GM23338 (cell line): ENCODE results near the gene SLC25A4. TPM values are rescaled to one million over a fixed set of nuclear protein-coding genes. Genes with fewer than 3 reads are reported as not detected.

Experiments used
- ATAC-seq: fragments of 200-7000 bp; cut with Tn5 transposase; 3 replicates; pipeline ENCODE4 v1.9.1; 2020
- DNase-seq: peaks from one replicate; pipeline ENCODE4 v3.0.0-alpha.2; 2015; ENCODE audit warnings: low spot score
- H2AFZ ChIP-seq: fragments of 200-600 bp; sonication (generic); 2 replicates; pipeline ENCODE4 v1.8.0; 2016; ENCODE audit warnings: antibody characterized with exemption, mild to moderate bottlenecking, moderate library complexity
- H3F3A ChIP-seq: fragments of 200-600 bp; sonication (generic); replicated peaks from 2 replicates; pipeline ENCODE4 v1.8.0; 2017; ENCODE audit warnings: antibody characterized with exemption, mixed run types, low read depth
- H3K27ac ChIP-seq: fragments of 200-600 bp; sonication (generic); 2 replicates; pipeline ENCODE4 v1.6.1; 2016; ENCODE audit warnings: low read depth
- H3K27me3 ChIP-seq: fragments of 200-600 bp; sonication (generic); 2 replicates; pipeline ENCODE4 v1.8.0; 2016; ENCODE audit warnings: mild to moderate bottlenecking, mixed run types, moderate library complexity; ENCODE audit not compliant: insufficient read depth
- H3K36me3 ChIP-seq: fragments of 200-600 bp; sonication (generic); 2 replicates; pipeline ENCODE4 v1.8.0; 2016; ENCODE audit warnings: mild to moderate bottlenecking; ENCODE audit not compliant: insufficient read depth
- H3K4me1 ChIP-seq: fragments of 200-600 bp; sonication (generic); 2 replicates; pipeline ENCODE4 v1.8.0; 2016; ENCODE audit warnings: mild to moderate bottlenecking, moderate library complexity; ENCODE audit not compliant: insufficient read depth
- H3K4me2 ChIP-seq: fragments of 200-600 bp; sonication (generic); 2 replicates; pipeline ENCODE4 v1.7.1; 2017; ENCODE audit warnings: mixed run types
- H3K4me3 ChIP-seq: fragments of 200-600 bp; sonication (generic); 2 replicates; pipeline ENCODE4 v1.6.1; 2016; ENCODE audit warnings: mixed run types
- H3K79me2 ChIP-seq: fragments of 200-600 bp; sonication (generic); replicated peaks from 2 replicates; pipeline ENCODE4 v1.8.0; 2017; ENCODE audit warnings: mild to moderate bottlenecking; ENCODE audit not compliant: insufficient read depth
- H3K9me2 ChIP-seq: fragments of 200-600 bp; sonication (generic); 2 replicates; pipeline ENCODE4 v1.8.0; 2017; ENCODE audit not compliant: insufficient read depth
- H4K20me1 ChIP-seq: fragments of 200-600 bp; sonication (generic); replicated peaks from 2 replicates; pipeline ENCODE4 v1.8.0; 2017; ENCODE audit warnings: mild to moderate bottlenecking; ENCODE audit not compliant: insufficient read depth
- H3K27ac Mint-ChIP-seq: 2 replicates; pipeline ENCODE4 v1.8.0; 2020; ENCODE audit warnings: inconsistent platforms, mild to moderate bottlenecking, moderate library complexity, mixed read lengths
- H3K27me3 Mint-ChIP-seq: 3 replicates; pipeline ENCODE4 v1.8.0; 2022; ENCODE audit warnings: low read depth, mild to moderate bottlenecking, moderate library complexity, mixed read lengths, inconsistent platforms; ENCODE audit not compliant: insufficient read depth, poor library complexity
- H3K36me3 Mint-ChIP-seq: 3 replicates; pipeline ENCODE4 v1.8.0; 2021; ENCODE audit warnings: low read depth, mild to moderate bottlenecking, inconsistent platforms, moderate library complexity, mixed read lengths
- H3K4me1 Mint-ChIP-seq: 3 replicates; pipeline ENCODE4 v1.8.0; 2020; ENCODE audit warnings: mild to moderate bottlenecking, inconsistent platforms, mixed read lengths
- H3K4me3 Mint-ChIP-seq: 3 replicates; pipeline ENCODE4 v1.8.0; 2021; ENCODE audit warnings: moderate library complexity, mild to moderate bottlenecking, inconsistent platforms, mixed read lengths
- H3K9me3 Mint-ChIP-seq: 3 replicates; pipeline ENCODE4 v1.8.0; 2020; ENCODE audit warnings: moderate library complexity, mild to moderate bottlenecking, inconsistent platforms, mixed read lengths
- CREB1 ChIP-seq: fragments of 250-450 bp; sonication (Bioruptor Pico); IDR thresholded peaks from 2 replicates; pipeline ENCODE4 v1.5.0; 2020; ENCODE audit warnings: low read depth, mild to moderate bottlenecking, moderate library complexity
- EZH2 ChIP-seq: fragments of 200-600 bp; sonication (generic); IDR thresholded peaks from one replicate; pipeline ENCODE4 v1.8.0; 2017; ENCODE audit warnings: antibody characterized with exemption, mild to moderate bottlenecking, low read depth; ENCODE audit not compliant: unreplicated experiment
- EZH2phosphoT487 ChIP-seq: fragments of 200-600 bp; sonication (generic); IDR thresholded peaks from one replicate; pipeline ENCODE4 v1.8.1; 2018; ENCODE audit warnings: antibody characterized with exemption; ENCODE audit not compliant: unreplicated experiment
- JUNB ChIP-seq: IDR thresholded peaks from one replicate; pipeline ENCODE4 v1.6.1; 2016; ENCODE audit warnings: antibody characterized with exemption; ENCODE audit not compliant: unreplicated experiment
- POLR2AphosphoS5 ChIP-seq: IDR thresholded peaks from 2 replicates; pipeline ENCODE4 v1.6.1; 2016; ENCODE audit warnings: antibody characterized with exemption, low read depth
- STAT1 ChIP-seq: IDR thresholded peaks from one replicate; pipeline ENCODE4 v1.6.1; 2016; ENCODE audit warnings: antibody characterized with exemption; ENCODE audit not compliant: unreplicated experiment
- ZNF114 ChIP-seq: fragments of 250-450 bp; sonication (Bioruptor Pico); IDR thresholded peaks from 2 replicates; pipeline ENCODE4 v1.5.0; 2020; ENCODE audit warnings: mild to moderate bottlenecking, moderate library complexity
- ZNF331 ChIP-seq: fragments of 250-450 bp; sonication (Bioruptor Pico); IDR thresholded peaks from 2 replicates; pipeline ENCODE4 v1.5.0; 2020; ENCODE audit warnings: low read depth, mild to moderate bottlenecking, moderate library complexity
- long read RNA-seq: library from polyadenylated mRNA; unstranded; transcript quantifications from one replicate; pipeline ENCODE4 v2.0.0, GENCODE V29; 2020; ENCODE audit not compliant: unreplicated experiment
- polyA plus RNA-seq: library from polyadenylated mRNA; unstranded; fragments of >200 nt; fragmentation: Nextera tagmentation; extraction: Ambion mirVana; gene quantifications from 2 replicates; pipeline ENCODE4 v1.2.1, GENCODE V29; 2016
- total RNA-seq: library from RNA; depleted of rRNA; stranded (reverse); fragments of >200 nt; shearing (Covaris generic); gene quantifications from 2 replicates; pipeline ENCODE4 v1.2.3, GENCODE V29; 2014; rRNA removed
- TF ChIP-seq, protein P1 (sequence below): fragments of 250-450 bp; sonication (Bioruptor Pico); IDR thresholded peaks from 2 replicates; pipeline ENCODE4 v1.5.0; 2020; ENCODE audit warnings: mild to moderate bottlenecking, moderate library complexity
- TF ChIP-seq, protein P2 (sequence below): IDR thresholded peaks from one replicate; pipeline ENCODE4 v1.6.1; 2018; ENCODE audit warnings: antibody characterized with exemption; ENCODE audit not compliant: unreplicated experiment
- TF ChIP-seq, protein P3 (sequence below), 2 experiments: fragments of 200-600 bp in 1 of 2; sonication (generic) in 1 of 2; conservative IDR thresholded peaks; 2 replicates each; pipeline versions ENCODE4 v1.5.1 to v1.6.1; 2016 to 2017; ENCODE audit warnings: antibody characterized with exemption in 2 of 2, low read depth in 2 of 2, mild to moderate bottlenecking in 2 of 2, moderate library complexity in 1 of 2
- TF ChIP-seq, protein P4 (sequence below): IDR thresholded peaks from 2 replicates; pipeline ENCODE4 v1.6.1; 2016; ENCODE audit warnings: antibody characterized with exemption

SLC25A4 gene
- total RNA-seq (43.3 and 43.6 TPM in 2 replicates), polyA plus RNA-seq (62.8 and 66.5 TPM in 2 replicates)
- long read RNA-seq, full-length matches to known transcripts, result 250 of 261 reads
- long read RNA-seq, partial matches to known transcripts, result 3 of 261 reads
- long read RNA-seq, other reads (novel, unspliced or antisense), result 8 of 261 reads

DNA sequence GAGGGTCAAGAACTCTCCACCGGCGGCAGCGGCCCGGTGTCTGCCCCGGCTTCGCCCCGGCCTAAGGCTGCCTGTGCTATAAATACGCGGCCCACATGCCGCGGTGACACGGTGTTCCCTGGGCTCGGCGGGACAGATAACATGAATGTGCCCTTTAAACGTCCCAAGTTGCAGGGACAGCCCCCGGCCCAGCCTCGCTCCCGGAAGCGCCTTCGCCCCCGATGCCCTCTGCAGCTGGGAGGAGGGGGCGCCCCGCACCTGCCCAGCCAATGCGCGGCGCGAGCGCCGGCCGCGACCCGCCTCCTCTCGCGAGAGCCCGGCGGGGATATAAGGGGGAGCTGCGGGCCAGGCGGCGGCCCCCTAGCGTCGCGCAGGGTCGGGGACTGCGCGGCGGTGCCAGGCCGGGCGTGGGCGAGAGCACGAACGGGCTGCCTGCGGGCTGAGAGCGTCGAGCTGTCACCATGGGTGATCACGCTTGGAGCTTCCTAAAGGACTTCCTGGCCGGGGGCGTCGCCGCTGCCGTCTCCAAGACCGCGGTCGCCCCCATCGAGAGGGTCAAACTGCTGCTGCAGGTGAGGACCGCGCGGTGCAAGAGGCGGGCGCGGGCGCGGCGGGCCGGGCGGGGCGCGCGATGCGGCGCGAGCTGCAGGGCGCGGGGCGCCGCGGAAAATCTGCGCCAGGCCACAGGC, at the start of gene SLC25A4:
Gene SLC25A4, plus strand, starts transcription at position 355 of the 689 bp plus-strand sequence. Its CDS starts 107 bp downstream, at position 462.
- H3K4me1 ChIP-seq, result peaks cover 13% of the 10 kb centered on the region
- H3K79me2 ChIP-seq, result peaks cover 22% of the 10 kb centered on the region
- 0 out of 2 replicates have a peak, but pooled peaks cover 14% of the 10 kb centered on the region for H3F3A ChIP-seq
- peak within 1 kb of the TSS; percentile 90 for H3K4me3 ChIP-seq
- TF ChIP-seq, protein P1, sequence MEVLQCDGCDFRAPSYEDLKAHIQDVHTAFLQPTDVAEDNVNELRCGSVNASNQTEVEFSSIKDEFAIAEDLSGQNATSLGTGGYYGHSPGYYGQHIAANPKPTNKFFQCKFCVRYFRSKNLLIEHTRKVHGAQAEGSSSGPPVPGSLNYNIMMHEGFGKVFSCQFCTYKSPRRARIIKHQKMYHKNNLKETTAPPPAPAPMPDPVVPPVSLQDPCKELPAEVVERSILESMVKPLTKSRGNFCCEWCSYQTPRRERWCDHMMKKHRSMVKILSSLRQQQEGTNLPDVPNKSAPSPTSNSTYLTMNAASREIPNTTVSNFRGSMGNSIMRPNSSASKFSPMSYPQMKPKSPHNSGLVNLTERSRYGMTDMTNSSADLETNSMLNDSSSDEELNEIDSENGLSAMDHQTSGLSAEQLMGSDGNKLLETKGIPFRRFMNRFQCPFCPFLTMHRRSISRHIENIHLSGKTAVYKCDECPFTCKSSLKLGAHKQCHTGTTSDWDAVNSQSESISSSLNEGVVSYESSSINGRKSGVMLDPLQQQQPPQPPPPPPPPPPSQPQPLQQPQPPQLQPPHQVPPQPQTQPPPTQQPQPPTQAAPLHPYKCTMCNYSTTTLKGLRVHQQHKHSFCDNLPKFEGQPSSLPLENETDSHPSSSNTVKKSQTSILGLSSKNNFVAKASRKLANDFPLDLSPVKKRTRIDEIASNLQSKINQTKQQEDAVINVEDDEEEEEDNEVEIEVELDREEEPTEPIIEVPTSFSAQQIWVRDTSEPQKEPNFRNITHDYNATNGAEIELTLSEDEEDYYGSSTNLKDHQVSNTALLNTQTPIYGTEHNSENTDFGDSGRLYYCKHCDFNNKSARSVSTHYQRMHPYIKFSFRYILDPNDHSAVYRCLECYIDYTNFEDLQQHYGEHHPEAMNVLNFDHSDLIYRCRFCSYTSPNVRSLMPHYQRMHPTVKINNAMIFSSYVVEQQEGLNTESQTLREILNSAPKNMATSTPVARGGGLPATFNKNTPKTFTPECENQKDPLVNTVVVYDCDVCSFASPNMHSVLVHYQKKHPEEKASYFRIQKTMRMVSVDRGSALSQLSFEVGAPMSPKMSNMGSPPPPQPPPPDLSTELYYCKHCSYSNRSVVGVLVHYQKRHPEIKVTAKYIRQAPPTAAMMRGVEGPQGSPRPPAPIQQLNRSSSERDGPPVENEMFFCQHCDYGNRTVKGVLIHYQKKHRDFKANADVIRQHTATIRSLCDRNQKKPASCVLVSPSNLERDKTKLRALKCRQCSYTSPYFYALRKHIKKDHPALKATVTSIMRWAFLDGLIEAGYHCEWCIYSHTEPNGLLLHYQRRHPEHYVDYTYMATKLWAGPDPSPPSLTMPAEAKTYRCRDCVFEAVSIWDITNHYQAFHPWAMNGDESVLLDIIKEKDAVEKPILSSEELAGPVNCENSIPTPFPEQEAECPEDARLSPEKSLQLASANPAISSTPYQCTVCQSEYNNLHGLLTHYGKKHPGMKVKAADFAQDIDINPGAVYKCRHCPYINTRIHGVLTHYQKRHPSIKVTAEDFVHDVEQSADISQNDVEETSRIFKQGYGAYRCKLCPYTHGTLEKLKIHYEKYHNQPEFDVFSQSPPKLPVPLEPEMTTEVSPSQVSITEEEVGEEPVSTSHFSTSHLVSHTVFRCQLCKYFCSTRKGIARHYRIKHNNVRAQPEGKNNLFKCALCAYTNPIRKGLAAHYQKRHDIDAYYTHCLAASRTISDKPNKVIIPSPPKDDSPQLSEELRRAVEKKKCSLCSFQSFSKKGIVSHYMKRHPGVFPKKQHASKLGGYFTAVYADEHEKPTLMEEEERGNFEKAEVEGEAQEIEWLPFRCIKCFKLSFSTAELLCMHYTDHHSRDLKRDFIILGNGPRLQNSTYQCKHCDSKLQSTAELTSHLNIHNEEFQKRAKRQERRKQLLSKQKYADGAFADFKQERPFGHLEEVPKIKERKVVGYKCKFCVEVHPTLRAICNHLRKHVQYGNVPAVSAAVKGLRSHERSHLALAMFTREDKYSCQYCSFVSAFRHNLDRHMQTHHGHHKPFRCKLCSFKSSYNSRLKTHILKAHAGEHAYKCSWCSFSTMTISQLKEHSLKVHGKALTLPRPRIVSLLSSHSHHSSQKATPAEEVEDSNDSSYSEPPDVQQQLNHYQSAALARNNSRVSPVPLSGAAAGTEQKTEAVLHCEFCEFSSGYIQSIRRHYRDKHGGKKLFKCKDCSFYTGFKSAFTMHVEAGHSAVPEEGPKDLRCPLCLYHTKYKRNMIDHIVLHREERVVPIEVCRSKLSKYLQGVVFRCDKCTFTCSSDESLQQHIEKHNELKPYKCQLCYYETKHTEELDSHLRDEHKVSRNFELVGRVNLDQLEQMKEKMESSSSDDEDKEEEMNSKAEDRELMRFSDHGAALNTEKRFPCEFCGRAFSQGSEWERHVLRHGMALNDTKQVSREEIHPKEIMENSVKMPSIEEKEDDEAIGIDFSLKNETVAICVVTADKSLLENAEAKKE (CRISPR knock-in tag), result no peak
- 0 out of 2 replicates have a peak, but pooled peaks have one; percentile 30 for TF ChIP-seq ZNF114 (CRISPR knock-in tag)
- TF ChIP-seq EZH2phosphoT487, result no peak
- TF ChIP-seq CREB1, result no peak
- TF ChIP-seq, protein P2, sequence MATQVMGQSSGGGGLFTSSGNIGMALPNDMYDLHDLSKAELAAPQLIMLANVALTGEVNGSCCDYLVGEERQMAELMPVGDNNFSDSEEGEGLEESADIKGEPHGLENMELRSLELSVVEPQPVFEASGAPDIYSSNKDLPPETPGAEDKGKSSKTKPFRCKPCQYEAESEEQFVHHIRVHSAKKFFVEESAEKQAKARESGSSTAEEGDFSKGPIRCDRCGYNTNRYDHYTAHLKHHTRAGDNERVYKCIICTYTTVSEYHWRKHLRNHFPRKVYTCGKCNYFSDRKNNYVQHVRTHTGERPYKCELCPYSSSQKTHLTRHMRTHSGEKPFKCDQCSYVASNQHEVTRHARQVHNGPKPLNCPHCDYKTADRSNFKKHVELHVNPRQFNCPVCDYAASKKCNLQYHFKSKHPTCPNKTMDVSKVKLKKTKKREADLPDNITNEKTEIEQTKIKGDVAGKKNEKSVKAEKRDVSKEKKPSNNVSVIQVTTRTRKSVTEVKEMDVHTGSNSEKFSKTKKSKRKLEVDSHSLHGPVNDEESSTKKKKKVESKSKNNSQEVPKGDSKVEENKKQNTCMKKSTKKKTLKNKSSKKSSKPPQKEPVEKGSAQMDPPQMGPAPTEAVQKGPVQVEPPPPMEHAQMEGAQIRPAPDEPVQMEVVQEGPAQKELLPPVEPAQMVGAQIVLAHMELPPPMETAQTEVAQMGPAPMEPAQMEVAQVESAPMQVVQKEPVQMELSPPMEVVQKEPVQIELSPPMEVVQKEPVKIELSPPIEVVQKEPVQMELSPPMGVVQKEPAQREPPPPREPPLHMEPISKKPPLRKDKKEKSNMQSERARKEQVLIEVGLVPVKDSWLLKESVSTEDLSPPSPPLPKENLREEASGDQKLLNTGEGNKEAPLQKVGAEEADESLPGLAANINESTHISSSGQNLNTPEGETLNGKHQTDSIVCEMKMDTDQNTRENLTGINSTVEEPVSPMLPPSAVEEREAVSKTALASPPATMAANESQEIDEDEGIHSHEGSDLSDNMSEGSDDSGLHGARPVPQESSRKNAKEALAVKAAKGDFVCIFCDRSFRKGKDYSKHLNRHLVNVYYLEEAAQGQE, result no peak
- TF ChIP-seq STAT1, result no peak
- TF ChIP-seq, protein P3, sequence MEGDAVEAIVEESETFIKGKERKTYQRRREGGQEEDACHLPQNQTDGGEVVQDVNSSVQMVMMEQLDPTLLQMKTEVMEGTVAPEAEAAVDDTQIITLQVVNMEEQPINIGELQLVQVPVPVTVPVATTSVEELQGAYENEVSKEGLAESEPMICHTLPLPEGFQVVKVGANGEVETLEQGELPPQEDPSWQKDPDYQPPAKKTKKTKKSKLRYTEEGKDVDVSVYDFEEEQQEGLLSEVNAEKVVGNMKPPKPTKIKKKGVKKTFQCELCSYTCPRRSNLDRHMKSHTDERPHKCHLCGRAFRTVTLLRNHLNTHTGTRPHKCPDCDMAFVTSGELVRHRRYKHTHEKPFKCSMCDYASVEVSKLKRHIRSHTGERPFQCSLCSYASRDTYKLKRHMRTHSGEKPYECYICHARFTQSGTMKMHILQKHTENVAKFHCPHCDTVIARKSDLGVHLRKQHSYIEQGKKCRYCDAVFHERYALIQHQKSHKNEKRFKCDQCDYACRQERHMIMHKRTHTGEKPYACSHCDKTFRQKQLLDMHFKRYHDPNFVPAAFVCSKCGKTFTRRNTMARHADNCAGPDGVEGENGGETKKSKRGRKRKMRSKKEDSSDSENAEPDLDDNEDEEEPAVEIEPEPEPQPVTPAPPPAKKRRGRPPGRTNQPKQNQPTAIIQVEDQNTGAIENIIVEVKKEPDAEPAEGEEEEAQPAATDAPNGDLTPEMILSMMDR (conservative IDR thresholded peaks at IDR 0.05; ENCODE audit: low read depth in 2 of 2), result peak; percentile 25 to 33; a peak in 2 of 4 replicates
- no peak for TF ChIP-seq EZH2
- peak; percentile 96 for TF ChIP-seq POLR2AphosphoS5
- TF ChIP-seq, protein P4, sequence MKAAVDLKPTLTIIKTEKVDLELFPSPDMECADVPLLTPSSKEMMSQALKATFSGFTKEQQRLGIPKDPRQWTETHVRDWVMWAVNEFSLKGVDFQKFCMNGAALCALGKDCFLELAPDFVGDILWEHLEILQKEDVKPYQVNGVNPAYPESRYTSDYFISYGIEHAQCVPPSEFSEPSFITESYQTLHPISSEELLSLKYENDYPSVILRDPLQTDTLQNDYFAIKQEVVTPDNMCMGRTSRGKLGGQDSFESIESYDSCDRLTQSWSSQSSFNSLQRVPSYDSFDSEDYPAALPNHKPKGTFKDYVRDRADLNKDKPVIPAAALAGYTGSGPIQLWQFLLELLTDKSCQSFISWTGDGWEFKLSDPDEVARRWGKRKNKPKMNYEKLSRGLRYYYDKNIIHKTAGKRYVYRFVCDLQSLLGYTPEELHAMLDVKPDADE, result no peak; the same call in 1 of the 2 replicates
- TF ChIP-seq JUNB, result no peak
- no peak for TF ChIP-seq ZNF331
- peaks cover 12% of the 10 kb centered on the region for H3K36me3 ChIP-seq
- DNase-seq (peak; percentile 91), ATAC-seq (peak; percentile 95)
- H3K27me3 ChIP-seq, result peaks cover 8% of the 10 kb centered on the region
- H4K20me1 ChIP-seq, result peaks cover 16% of the 10 kb centered on the region
- H3K4me3 Mint-ChIP-seq, result peak within 1 kb of the TSS; percentile 86
- peak within 1 kb of the TSS; percentile 72; the same call in 1 of the 2 replicates for H3K27ac ChIP-seq
- H3K4me2 ChIP-seq, result peak within 1 kb of the TSS; percentile 100
- peaks cover 22% of the 10 kb centered on the region for H3K36me3 Mint-ChIP-seq
- H3K9me2 ChIP-seq, result no peaks in the 10 kb centered on the region
- H3K27me3 Mint-ChIP-seq, result peaks cover 10% of the 10 kb centered on the region
- H2AFZ ChIP-seq, result peak within 1 kb of the TSS; percentile 98
- peak within 1 kb of the TSS; percentile 78; the same call in 1 of the 2 replicates for H3K27ac Mint-ChIP-seq
- peaks cover 19% of the 10 kb centered on the region for H3K4me1 Mint-ChIP-seq
- H3K9me3 Mint-ChIP-seq, result no peaks in the 10 kb centered on the region
